HG03469 (cell line): ENCODE data around the gene MAD1L1.
"Not testable (repeated sequence)": the region's sequence is repeated elsewhere in the genome, so short reads cannot be mapped to it uniquely, and the experiment has no call there.

Source experiments
- ATAC-seq: cut with Tn5 transposase; IDR thresholded peaks from one replicate; pipeline ENCODE4 v1.9.1; 2021; ENCODE audit warnings: mild to moderate bottlenecking, moderate library complexity, moderate number of reproducible peaks; ENCODE audit not compliant: unreplicated experiment

The MAD1L1 gene

DNA sequence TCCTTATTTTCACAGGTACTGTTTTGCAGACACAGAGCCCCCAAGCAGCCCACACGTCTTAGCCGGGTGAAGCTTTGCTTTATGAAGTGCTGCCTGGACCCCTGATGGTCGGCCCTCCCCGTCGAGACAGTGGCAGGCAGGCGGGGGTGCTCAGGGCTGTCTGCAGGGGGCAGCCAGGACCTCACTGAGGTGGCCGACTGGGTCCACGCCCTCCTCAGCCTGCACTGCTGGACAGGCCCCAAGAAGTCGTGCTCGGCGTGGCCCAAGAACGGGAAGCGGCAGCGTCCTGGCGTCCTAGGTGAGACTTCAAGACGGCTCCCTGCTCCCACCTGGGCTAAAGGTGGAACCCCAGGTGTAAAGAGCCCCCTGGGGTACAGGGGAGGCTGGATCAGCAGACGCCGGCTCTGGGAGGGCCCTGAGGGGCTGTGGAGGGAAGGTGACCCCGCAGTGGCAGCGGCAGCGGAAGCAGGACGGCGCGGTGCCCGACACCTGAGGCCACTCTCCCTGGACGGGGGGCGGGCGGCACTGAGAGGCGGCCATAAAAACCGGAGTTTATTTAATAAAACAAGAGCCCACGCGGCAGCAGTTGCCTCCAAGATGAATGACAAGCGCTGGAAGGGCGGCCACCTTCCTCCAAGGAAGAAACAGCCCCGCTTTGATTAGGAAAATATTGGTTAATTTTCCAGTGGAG, 383.2 kb downstream of the MAD1L1 start:
- ATAC-seq: no peak

DNA sequence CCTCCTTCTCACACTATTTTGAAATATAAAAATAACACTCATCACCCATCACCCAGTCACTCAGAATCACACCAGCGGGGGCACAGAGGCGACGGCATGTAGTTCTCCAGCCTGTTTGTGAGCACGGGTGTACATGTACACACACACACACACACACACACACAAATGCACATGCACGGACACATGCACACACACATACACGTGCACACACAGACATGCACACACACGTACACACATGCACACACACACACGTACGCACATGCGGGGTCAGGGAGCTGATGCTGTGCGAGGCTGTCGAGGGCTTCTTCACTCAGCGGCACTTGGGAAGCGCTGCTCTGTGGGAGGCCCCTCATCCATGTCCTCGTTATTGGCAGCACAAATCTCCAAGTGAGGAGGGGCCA, 383.8 kb downstream of the MAD1L1 start:
- no peak for ATAC-seq

- no peak for ATAC-seq
Measured at GRCh38 chr7:1848013-1848640, 384.6 kb downstream of the MAD1L1 start.

GRCh38 chr7:1847260-1848001, 385.3 kb downstream of the MAD1L1 start:
- ATAC-seq: no peak

- no peak for ATAC-seq
Measured at GRCh38 chr7:1846331-1847065, 386.2 kb downstream of the MAD1L1 start.

- ATAC-seq: no peak
Measured at GRCh38 chr7:1845536-1846311, 387.0 kb downstream of the MAD1L1 start.

- ATAC-seq: no peak
Measured at GRCh38 chr7:1844951-1845390, 387.8 kb downstream of the MAD1L1 start.

- no peak for ATAC-seq
Measured at GRCh38 chr7:1844336-1844950, 388.3 kb downstream of the MAD1L1 start.

DNA sequence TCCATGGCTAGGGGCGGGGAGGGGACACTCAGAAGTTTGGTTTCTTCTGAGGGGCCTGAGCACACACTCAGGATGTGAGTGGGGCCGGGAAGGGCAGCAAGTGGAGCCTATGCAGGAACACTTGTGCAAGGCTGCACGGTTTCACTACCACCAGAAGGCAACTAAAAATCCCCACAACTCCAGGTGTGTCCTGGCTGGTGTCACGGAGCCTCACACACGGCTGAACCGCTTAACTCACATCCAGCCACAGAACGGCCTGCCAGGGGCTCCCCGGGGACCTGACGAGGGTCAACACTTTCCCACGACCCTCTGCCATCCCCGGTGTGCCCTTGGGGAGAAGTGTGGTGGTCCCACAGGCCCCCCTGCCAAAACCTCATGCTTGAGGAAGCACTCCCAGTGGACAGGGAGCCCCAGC, 388.8 kb downstream of the MAD1L1 start:
- no peak for ATAC-seq

DNA sequence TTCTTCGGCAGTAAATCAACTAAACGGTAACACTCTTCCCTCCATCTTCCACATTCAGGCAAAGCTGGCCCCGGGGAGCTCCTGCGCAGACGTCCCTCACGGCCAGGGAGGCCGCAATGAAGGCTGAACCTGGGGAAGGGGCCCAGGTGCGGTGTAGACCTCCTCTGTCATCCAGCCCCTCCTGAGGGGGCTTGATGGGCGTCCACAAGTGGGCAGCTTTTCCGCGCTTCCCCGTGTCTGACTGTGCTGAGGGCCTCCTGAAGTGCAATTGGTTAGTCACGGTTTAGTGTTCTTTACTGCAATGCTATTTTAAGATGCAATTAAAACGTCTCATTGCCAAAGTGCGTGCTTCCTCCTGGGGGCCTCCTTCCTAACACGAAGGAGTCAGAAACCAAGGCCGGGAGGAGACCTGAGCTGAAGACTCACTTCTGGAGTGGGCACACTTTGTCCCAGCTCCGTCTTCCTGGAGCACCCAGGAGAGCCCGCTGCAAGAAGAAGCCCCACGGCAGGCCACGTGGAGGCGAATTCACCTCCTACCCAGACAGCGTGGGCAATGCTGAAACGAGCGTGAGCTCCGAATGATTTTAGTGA, 389.4 kb downstream of the MAD1L1 start:
- ATAC-seq: no peak

- no peak for ATAC-seq
Measured at GRCh38 chr7:1842321-1843221, 390.2 kb downstream of the MAD1L1 start.

DNA sequence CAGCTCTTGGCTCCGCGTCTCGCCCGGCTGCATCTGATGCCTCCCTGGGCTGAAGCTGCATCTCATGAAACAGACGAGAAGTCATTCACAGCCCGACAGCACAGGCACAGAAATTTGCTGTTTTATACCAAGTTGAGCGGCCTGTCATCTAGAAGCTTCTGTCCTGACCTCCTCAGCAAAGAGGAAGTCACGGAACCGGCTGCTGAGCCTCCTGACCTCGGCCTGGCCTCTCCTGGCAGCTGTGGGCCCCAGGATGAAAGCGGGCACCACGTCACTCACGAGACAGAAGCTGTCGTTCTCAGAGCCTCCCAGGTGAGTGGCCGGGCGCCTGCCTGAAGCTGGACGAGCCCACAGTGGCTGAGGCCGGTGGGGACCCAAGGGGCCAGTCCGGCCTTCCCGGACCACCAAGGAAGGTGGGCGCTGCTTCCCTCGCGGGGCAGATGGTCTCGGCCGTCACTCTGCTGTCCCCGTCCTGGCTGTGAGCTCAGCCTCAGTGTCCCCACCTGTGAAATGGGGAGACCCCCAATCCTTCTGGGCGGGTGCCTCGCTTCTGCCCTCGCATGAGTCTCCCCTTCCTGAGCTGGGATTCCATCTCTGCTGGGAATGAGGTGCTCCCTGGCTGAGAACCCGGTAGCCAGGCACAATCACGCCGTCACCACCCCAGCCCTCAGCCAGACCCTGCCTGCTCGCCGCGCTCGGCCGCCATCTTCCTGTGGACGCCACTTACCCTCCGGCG, 391.3 kb downstream of the MAD1L1 start:
- ATAC-seq: not testable (repeated sequence)

- not testable (repeated sequence) for ATAC-seq
Measured at GRCh38 chr7:1840744-1841143, 392.0 kb downstream of the MAD1L1 start.

GRCh38 chr7:1839701-1840100, 393.0 kb downstream of the MAD1L1 start:
- no peak for ATAC-seq

DNA sequence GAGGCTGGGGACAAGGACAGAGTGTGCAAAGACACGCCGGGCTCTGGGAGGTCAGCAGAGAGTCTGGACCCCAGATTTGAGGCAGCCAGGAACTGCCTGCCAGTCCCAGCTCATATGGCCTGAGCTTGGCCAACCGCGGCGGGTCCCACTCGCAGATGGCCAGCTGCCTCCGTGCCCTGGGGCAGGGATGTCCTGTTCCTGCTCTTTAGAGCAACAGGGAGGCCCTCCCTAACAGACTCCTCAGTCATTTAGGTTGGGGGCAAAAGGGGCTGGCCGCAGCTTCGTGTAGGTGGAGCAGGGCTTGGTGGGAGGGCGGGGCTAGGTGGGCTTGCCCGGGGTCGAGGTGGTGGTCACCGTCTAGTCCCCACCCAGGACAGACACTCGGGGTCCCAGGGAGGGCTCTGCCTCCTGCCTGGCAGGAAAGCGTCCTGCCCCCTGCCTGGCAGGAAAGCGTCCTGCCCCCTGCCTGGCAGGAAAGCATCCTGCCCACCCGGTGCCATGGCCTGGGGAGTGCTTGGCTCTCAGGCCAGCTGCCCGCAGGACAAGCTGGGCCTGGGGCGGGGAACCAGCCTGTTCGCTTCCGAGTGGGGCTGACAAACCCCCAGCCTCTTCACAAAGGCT, 393.7 kb downstream of the MAD1L1 start:
- ATAC-seq: not testable (repeated sequence)

GRCh38 chr7:1838544-1838872, 394.2 kb downstream of the MAD1L1 start:
- not testable (repeated sequence) for ATAC-seq

GRCh38 chr7:1837696-1838543, 394.8 kb downstream of the MAD1L1 start:
- ATAC-seq: not testable (repeated sequence)
